SK-N-SH (cell line): Measurements from ENCODE around the gene ZBED1. TPM values are rescaled to one million over a fixed set of nuclear protein-coding genes. Genes with fewer than 3 reads are reported as not detected.

Experiments used
- CTCF ChIA-PET: fragments of 300-600, 350-600 bp; formaldehyde crosslinking; extraction: SDS; loops from one replicate; lab custom pipeline; 2021; lab: Yijun Ruan, JAX
- POLR2A ChIA-PET: fragments of 350-600 bp; sonication (Branson Sonifier 250); formaldehyde crosslinking; extraction: SDS; loops from one replicate; lab custom pipeline; 2020; ENCODE audit warnings: antibody characterized with exemption, inconsistent platforms; lab: Yijun Ruan, JAX
- DNase-seq: peaks from one replicate; pipeline ENCODE4 v3.0.0; 2012
- H2AFZ ChIP-seq: fragments of 200-600 bp; sonication (generic); 2 replicates; pipeline ENCODE4 v1.8.1; 2016; ENCODE audit warnings: antibody characterized with exemption, mild to moderate bottlenecking, low read depth
- H3F3A ChIP-seq: fragments of 200-600 bp; sonication (generic); replicated peaks from 2 replicates; pipeline ENCODE3; 2016; ENCODE audit warnings: antibody characterized with exemption, mild to moderate bottlenecking; ENCODE audit not compliant: insufficient read depth
- H3K27ac ChIP-seq, 2 experiments: fragments of 200-500 bp in 1 of 2; fragments of 200-600 bp in 1 of 2; sonication (Bioruptor generic) in 1 of 2; sonication (generic), shearing (Covaris generic) in 1 of 2; 2 replicates each; pipeline versions ENCODE4 v1.5.1 to v1.6.1; 2014 to 2016; ENCODE audit warnings: low read depth in 2 of 2, inconsistent platforms in 1 of 2, low read length in 1 of 2, mild to moderate bottlenecking in 1 of 2, mixed read lengths in 1 of 2
- H3K27me3 ChIP-seq: fragments of 200-600 bp; sonication (generic), shearing (Covaris generic); 2 replicates; pipeline ENCODE4 v1.6.1; 2016; ENCODE audit warnings: mixed run types; ENCODE audit not compliant: insufficient read depth
- H3K36me3 ChIP-seq, 2 experiments: fragments of 200-500 bp in 1 of 2; fragments of 200-600 bp in 1 of 2; sonication (Bioruptor generic) in 1 of 2; sonication (generic) in 1 of 2; replicated peaks in 1 of 2; 2 replicates each; pipeline versions ENCODE3 to v1.5.1; 2014 to 2016; ENCODE audit warnings: low read length in 1 of 2, mild to moderate bottlenecking in 1 of 2; ENCODE audit not compliant: insufficient read depth in 2 of 2, control insufficient read depth in 1 of 2
- H3K4me1 ChIP-seq, 2 experiments: fragments of 200-500 bp in 1 of 2; fragments of 200-600 bp in 1 of 2; sonication (Bioruptor generic) in 1 of 2; sonication (generic), shearing (Covaris generic) in 1 of 2; 2 replicates each; pipeline versions ENCODE4 v1.5.1 to v1.6.1; 2014 to 2016; ENCODE audit warnings: low read depth in 1 of 2, low read length in 1 of 2, mixed run types in 1 of 2; ENCODE audit not compliant: insufficient read depth in 2 of 2, control insufficient read depth in 1 of 2
- H3K4me2 ChIP-seq: fragments of 200-600 bp; sonication (generic), shearing (Covaris generic); 2 replicates; pipeline ENCODE4 v1.6.1; 2017; ENCODE audit warnings: mixed run types
- H3K4me3 ChIP-seq, 2 experiments: fragments of 200-500 bp in 1 of 2; fragments of 200-600 bp in 1 of 2; sonication (Bioruptor generic) in 1 of 2; sonication (generic), shearing (Covaris generic) in 1 of 2; 2 replicates each; pipeline versions ENCODE4 v1.5.1 to v1.8.1; 2014 to 2016; ENCODE audit warnings: low read depth in 2 of 2, inconsistent platforms in 1 of 2, low read length in 1 of 2, mild to moderate bottlenecking in 1 of 2, mixed read lengths in 1 of 2, moderate library complexity in 1 of 2
- H3K79me2 ChIP-seq: fragments of 200-600 bp; sonication (generic); 2 replicates; pipeline ENCODE4 v1.8.1; 2017; ENCODE audit warnings: mild to moderate bottlenecking; ENCODE audit not compliant: insufficient read depth
- H3K9ac ChIP-seq: fragments of 200-600 bp; sonication (generic); 2 replicates; pipeline ENCODE4 v1.6.1; 2017; ENCODE audit warnings: mixed run types
- H3K9me2 ChIP-seq: fragments of 200-600 bp; sonication (generic); 2 replicates; pipeline ENCODE4 v1.6.1; 2017; ENCODE audit warnings: mixed run types
- H3K9me3 ChIP-seq: fragments of 200-600 bp; sonication (generic); 2 replicates; pipeline ENCODE4 v1.6.1; 2017; ENCODE audit warnings: mixed run types, mild to moderate bottlenecking, moderate library complexity
- H4K20me1 ChIP-seq: fragments of 200-600 bp; sonication (generic); 2 replicates; pipeline ENCODE4 v1.6.1; 2017; ENCODE audit warnings: mild to moderate bottlenecking, mixed run types; ENCODE audit not compliant: insufficient read depth
- CHD2 ChIP-seq: fragments of 150-350 bp; IDR thresholded peaks from 2 replicates; pipeline ENCODE4 v1.6.1; 2018; ENCODE audit warnings: low read length; ENCODE audit not compliant: partially characterized antibody
- ELF1 ChIP-seq: IDR thresholded peaks from 2 replicates; pipeline ENCODE4 v1.4.0; 2012
- FOXJ3 ChIP-seq: sonication (generic); formaldehyde crosslinking; IDR thresholded peaks from 2 replicates; pipeline ENCODE4 v1.5.1; 2020; ENCODE audit warnings: mild to moderate bottlenecking, missing genetic modification reagents
- JUND ChIP-seq: IDR thresholded peaks from 2 replicates; pipeline ENCODE4 v1.4.0; 2012
- MEF2A ChIP-seq: IDR thresholded peaks from 2 replicates; pipeline ENCODE4 v1.4.0; 2012; ENCODE audit warnings: low read depth, borderline replicate concordance
- MXI1 ChIP-seq: IDR thresholded peaks from 2 replicates; pipeline ENCODE4 v1.6.1; 2012; ENCODE audit warnings: mild to moderate bottlenecking, low read depth, low read length, improper control_type of control experiment
- NFIC ChIP-seq: IDR thresholded peaks from 2 replicates; pipeline ENCODE4 v1.4.0; 2012; ENCODE audit warnings: borderline replicate concordance
- RCOR1 ChIP-seq: fragments of 150-350 bp; IDR thresholded peaks from 2 replicates; pipeline ENCODE4 v1.6.1; 2017; ENCODE audit warnings: antibody characterized with exemption, low read length
- RXRA ChIP-seq: IDR thresholded peaks from 2 replicates; pipeline ENCODE4 v1.4.0; 2012; ENCODE audit warnings: low read depth, mild to moderate bottlenecking, borderline replicate concordance
- SIN3A ChIP-seq: IDR thresholded peaks from 2 replicates; pipeline ENCODE4 v1.6.1; 2012; ENCODE audit warnings: low read depth, mild to moderate bottlenecking, low read length, moderate library complexity, borderline replicate concordance
- SMC3 ChIP-seq: IDR thresholded peaks from 2 replicates; pipeline ENCODE4 v1.6.1; 2012; ENCODE audit warnings: low read depth, low read length, improper control_type of control experiment
- TCF12 ChIP-seq: IDR thresholded peaks from 2 replicates; pipeline ENCODE4 v1.4.0; 2012
- TEAD4 ChIP-seq: IDR thresholded peaks from 2 replicates; pipeline ENCODE4 v1.4.0; 2012; ENCODE audit warnings: mild to moderate bottlenecking, borderline replicate concordance; ENCODE audit not compliant: insufficient read depth
- WGBS: methylation state at CpG from one replicate; pipeline ENCODE4 v1.1.6; 2017; ENCODE audit warnings: low lambda C conversion rate; 5-methylcytosine and 5-hydroxymethylcytosine counted together
- polyA plus RNA-seq, 3 experiments: library from polyadenylated mRNA; depleted of rRNA; stranded (reverse); fragments of >200 nt; gene quantifications; 2 replicates each; pipeline ENCODE4 v1.2.3, GENCODE V29; 2012
- TF ChIP-seq, protein P1 (sequence below): IDR thresholded peaks from 2 replicates; pipeline ENCODE4; 2012
- TF ChIP-seq, protein P2 (sequence below): IDR thresholded peaks from 2 replicates; pipeline ENCODE4 v1.4.0; 2012; ENCODE audit warnings: low read depth
- TF ChIP-seq, protein P3 (sequence below): fragments of 200-600 bp; sonication (generic); IDR thresholded peaks from 2 replicates; pipeline ENCODE4 v1.6.1; 2017; ENCODE audit warnings: antibody characterized with exemption, mild to moderate bottlenecking, moderate library complexity

The ZBED1 gene
- polyA plus RNA-seq, 1 of the 3 experiments (the other 2 are of a cell fraction) = 16.7 TPM

- ChIA-PET CTCF (no interaction called here), POLR2A (no interaction called here)
- peaks cover 0 to under 1% of the 10 kb centered on the region in 2 experiments; a peak in 1 of 4 replicates for H3K4me1 ChIP-seq
- no peak overlapping the region for H2AFZ ChIP-seq
- 93% methylated on average over 16 of the region's 16 CpGs for WGBS
- peaks cover 6% of the 10 kb centered on the region; the same call in 1 of the 2 replicates for H4K20me1 ChIP-seq
- DNase-seq = no peak
- H3K4me2 ChIP-seq = no peak overlapping the region
- no peak overlapping the region for H3K4me3 ChIP-seq
- TF ChIP-seq CHD2 (no peak), TEAD4 (no peak), RXRA (no peak), SMC3 (no peak), FOXJ3 (CRISPR knock-in tag) (no peak), MEF2A (no peak), NFIC (no peak), RCOR1 (no peak), ELF1 (no peak), MXI1 (no peak), TCF12 (no peak)
- TF ChIP-seq, protein P1, sequence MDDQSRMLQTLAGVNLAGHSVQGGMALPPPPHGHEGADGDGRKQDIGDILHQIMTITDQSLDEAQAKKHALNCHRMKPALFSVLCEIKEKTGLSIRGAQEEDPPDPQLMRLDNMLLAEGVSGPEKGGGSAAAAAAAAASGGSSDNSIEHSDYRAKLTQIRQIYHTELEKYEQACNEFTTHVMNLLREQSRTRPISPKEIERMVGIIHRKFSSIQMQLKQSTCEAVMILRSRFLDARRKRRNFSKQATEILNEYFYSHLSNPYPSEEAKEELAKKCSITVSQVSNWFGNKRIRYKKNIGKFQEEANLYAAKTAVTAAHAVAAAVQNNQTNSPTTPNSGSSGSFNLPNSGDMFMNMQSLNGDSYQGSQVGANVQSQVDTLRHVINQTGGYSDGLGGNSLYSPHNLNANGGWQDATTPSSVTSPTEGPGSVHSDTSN = no peak
- TF ChIP-seq, all 33 proteins: peak for 0
- H3K9me3 ChIP-seq = no peaks in the 10 kb centered on the region
- no peak overlapping the region for H3K9ac ChIP-seq
- no peaks in the 10 kb centered on the region for H3K9me2 ChIP-seq
- peaks cover 36% of the 10 kb centered on the region for H3K79me2 ChIP-seq
- H3K27ac ChIP-seq = no peak overlapping the region
- no peaks in the 10 kb centered on the region for H3F3A ChIP-seq
- H3K27me3 ChIP-seq = no peaks in the 10 kb centered on the region
- peaks cover 13 to 39% of the 10 kb centered on the region in 2 experiments for H3K36me3 ChIP-seq
These were observed 13.4 kb downstream of the ZBED1 start for GRCh38 chrX:2487366-2487765.

DNA sequence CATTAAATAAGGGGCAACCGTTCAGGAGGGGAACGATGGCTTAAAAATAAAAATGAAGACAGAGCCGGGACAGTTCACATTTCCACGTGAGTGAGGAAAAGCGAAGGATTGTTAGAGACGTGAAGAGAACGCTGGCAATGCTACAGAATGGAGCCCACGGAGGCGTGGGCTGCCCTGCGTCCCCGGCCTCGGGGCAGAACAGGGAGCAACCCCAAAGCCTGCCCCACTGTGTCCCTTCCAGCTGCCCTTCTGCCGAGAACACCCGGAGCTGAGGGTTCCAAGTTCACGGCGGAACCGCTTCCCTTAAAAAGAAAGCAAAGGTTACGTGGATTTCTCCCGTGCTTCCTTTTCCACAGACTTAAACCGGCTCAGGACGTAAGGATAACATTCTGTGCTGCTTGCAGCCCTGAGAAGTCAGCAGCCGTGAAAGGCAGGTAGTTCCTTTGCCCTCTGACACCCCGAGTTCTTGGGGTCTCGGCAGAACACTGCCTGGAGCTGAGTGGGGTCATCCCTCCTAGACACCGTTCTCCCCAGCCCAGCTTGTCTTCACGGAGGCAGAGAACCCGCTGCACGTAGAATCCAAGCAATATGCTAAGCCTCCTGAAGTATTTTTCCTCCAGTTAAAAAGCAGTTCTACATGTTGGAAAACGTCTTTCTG is 14.2 kb downstream of the ZBED1 start:
- no peak overlapping the region for H3K27ac ChIP-seq
- H3K9me3 ChIP-seq = no peaks in the 10 kb centered on the region

More for the DNA sequence above, 14.2 kb downstream of the ZBED1 start:
- H3K36me3 ChIP-seq = peaks cover 13 to 36% of the 10 kb centered on the region in 2 experiments
- H3K4me1 ChIP-seq = no peaks in the 10 kb centered on the region; a peak in 1 of 4 replicates
- CTCF ChIA-PET = no interaction called here
- H3K9me2 ChIP-seq = no peaks in the 10 kb centered on the region
- DNase-seq = no peak
- H3K4me2 ChIP-seq = no peak overlapping the region
- POLR2A ChIA-PET = no interaction called here
- H4K20me1 ChIP-seq = peaks cover 2% of the 10 kb centered on the region; the same call in 1 of the 2 replicates
- H2AFZ ChIP-seq = no peak overlapping the region
- no peaks in the 10 kb centered on the region for H3K27me3 ChIP-seq
- H3K79me2 ChIP-seq = peaks cover 30% of the 10 kb centered on the region
- H3F3A ChIP-seq = no peaks in the 10 kb centered on the region
- no peak overlapping the region for H3K4me3 ChIP-seq
- H3K9ac ChIP-seq = no peak overlapping the region
- 91% methylated on average over 29 of the region's 29 CpGs for WGBS
- TF ChIP-seq, protein P2, sequence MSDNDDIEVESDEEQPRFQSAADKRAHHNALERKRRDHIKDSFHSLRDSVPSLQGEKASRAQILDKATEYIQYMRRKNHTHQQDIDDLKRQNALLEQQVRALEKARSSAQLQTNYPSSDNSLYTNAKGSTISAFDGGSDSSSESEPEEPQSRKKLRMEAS = no peak
- TF ChIP-seq ELF1 (no peak), SIN3A (no peak), RXRA (no peak), RCOR1 (no peak), JUND (no peak), MXI1 (no peak)
- TF ChIP-seq, protein P3, sequence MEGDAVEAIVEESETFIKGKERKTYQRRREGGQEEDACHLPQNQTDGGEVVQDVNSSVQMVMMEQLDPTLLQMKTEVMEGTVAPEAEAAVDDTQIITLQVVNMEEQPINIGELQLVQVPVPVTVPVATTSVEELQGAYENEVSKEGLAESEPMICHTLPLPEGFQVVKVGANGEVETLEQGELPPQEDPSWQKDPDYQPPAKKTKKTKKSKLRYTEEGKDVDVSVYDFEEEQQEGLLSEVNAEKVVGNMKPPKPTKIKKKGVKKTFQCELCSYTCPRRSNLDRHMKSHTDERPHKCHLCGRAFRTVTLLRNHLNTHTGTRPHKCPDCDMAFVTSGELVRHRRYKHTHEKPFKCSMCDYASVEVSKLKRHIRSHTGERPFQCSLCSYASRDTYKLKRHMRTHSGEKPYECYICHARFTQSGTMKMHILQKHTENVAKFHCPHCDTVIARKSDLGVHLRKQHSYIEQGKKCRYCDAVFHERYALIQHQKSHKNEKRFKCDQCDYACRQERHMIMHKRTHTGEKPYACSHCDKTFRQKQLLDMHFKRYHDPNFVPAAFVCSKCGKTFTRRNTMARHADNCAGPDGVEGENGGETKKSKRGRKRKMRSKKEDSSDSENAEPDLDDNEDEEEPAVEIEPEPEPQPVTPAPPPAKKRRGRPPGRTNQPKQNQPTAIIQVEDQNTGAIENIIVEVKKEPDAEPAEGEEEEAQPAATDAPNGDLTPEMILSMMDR = no peak
